ENCODE measurements around the gene FGD1.

The FGD1 gene

DNA sequence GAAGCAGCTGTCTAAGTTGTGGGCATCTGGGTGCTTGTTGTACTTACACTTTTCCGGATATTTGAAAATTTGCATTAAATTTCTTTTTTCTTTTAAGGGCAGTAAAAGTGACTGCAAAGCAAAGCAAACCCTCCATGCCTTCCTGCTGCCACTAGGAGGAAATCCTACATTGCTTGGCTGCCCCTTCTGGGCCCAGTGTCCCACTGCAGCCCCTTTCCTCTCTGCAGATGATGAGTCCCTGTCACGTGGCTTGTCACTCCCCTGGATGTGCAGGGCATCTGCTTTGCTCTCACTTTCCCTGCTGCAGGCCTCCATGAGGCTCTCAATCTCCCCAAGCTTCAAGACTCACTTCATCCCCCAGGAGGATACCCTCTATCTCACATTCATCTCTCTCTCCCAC lies 43.1 kb downstream of the FGD1 start:
- no peak for TF ChIP-seq CTCF (IDR thresholded peaks at IDR 0.05)
- Histone ChIP-seq H3K27ac (no peak overlapping the region), H3K4me3 (no peak overlapping the region)
- DNase-seq (ENCODE audit: low spot score), result no peak

DNA sequence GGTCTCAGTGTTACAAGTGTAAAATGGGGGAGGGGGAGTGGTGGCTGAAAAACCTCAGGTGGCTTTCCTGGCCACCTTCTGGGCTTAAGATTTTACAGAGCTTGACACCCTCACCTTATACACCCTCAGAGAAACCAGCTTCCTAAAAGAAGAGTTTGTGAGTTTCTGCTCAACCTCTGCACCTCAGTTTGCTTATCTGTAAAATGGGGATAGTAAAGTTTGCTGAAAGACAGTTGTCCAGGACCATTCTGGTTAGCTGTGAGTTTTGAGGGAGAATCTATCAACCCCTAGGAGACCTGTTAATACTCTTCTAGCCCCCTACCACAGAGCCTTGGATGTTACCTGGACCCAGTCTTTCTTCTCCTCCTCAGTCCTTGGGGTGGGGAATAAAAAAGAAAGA lies 46.1 kb downstream of the FGD1 start:
- Histone ChIP-seq H3K27ac (no peak overlapping the region), H3K4me3 (no peak overlapping the region)
- no peak for TF ChIP-seq CTCF (IDR thresholded peaks at IDR 0.05)

GRCh38 chrX:54447461-54447860 lies 48.6 kb downstream of the FGD1 start:
- no peak for TF ChIP-seq CTCF (IDR thresholded peaks at IDR 0.05)
- DNase-seq (ENCODE audit: low spot score), result no peak
- Histone ChIP-seq H3K27ac (no peak overlapping the region), H3K4me3 (no peak overlapping the region)

More for the DNA sequence above, 46.1 kb downstream of the FGD1 start:
- DNase-seq (ENCODE audit: low spot score), result no peak

- no peak for DNase-seq (ENCODE audit: low spot score)
- no peak for TF ChIP-seq CTCF (IDR thresholded peaks at IDR 0.05)
- no peak overlapping the region for H3K27ac ChIP-seq
- no peak overlapping the region for H3K4me3 ChIP-seq
Measured at GRCh38 chrX:54446084-54446483, 50.0 kb downstream of the FGD1 start.

- no peak for TF ChIP-seq CTCF (IDR thresholded peaks at IDR 0.05)
- DNase-seq (ENCODE audit: low spot score), result no peak
- no peak overlapping the region for H3K27ac ChIP-seq
- no peak overlapping the region for H3K4me3 ChIP-seq
Measured at GRCh38 chrX:54444752-54445151, 51.3 kb downstream of the FGD1 start.

DNA sequence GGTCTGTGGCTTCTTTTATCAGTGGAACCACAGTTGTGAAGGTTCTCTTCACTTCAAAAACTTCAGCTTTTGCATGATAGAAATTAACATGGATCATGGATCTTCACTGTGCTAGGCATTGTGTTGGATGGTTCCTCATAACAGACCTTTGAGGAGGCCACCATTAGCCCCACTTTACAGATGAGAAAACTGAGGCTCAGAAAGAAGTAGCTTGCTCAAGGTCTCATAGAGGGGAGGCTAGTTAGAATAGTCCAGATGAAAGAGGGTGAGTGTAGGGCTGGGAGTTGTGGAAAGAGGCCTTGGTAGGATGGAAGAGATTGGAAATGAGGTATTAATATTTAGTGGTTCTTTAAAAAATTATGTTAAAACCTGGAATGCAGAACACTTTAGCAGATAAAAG lies 53.2 kb downstream of the FGD1 start:
- TF ChIP-seq CTCF (IDR thresholded peaks at IDR 0.05), result no peak
- Histone ChIP-seq H3K4me3 (no peak overlapping the region), H3K27ac (no peak overlapping the region)
- no peak for DNase-seq (ENCODE audit: low spot score)

- TF ChIP-seq CTCF (IDR thresholded peaks at IDR 0.05), result no peak
- Histone ChIP-seq H3K4me3 (peak within 1 kb of the TSS; percentile 83), H3K27ac (peak within 1 kb of the TSS; percentile 18 to 68)
- peak; percentile 83 for DNase-seq (ENCODE audit: low spot score)
Measured at GRCh38 chrX:54439960-54440871, 55.8 kb downstream of the FGD1 start, which contains the start of gene TSR2. TSR2 (plus strand) TSS chrX:54440404; CDS start chrX:54440422, 18 bp downstream.
